Neuronal stem cell (in vitro differentiated cells): ENCODE results near the gene ZBTB18.

Experiments used
- DNase-seq: peaks from one replicate; pipeline ENCODE4 v3.0.0-alpha.2; 2013; ENCODE audit warnings: low spot score
- H2AFZ ChIP-seq: one replicate; pipeline ENCODE4 v1.6.1; 2013; ENCODE audit warnings: mild to moderate bottlenecking, low read length, inconsistent platforms
- H2AK5ac ChIP-seq: 2 replicates; pipeline ENCODE4 v1.6.1; 2013; ENCODE audit warnings: low read depth, mild to moderate bottlenecking, inconsistent platforms, low read length, moderate library complexity, mixed read lengths
- H2BK120ac ChIP-seq: 2 replicates; pipeline ENCODE4 v1.6.1; 2013; ENCODE audit warnings: low read depth, mild to moderate bottlenecking, inconsistent platforms, low read length, moderate library complexity, mixed read lengths
- H2BK12ac ChIP-seq: one replicate; pipeline ENCODE4 v1.6.1; 2013; ENCODE audit warnings: low read length, inconsistent platforms
- H2BK15ac ChIP-seq: 2 replicates; pipeline ENCODE4 v1.6.1; 2013; ENCODE audit warnings: mild to moderate bottlenecking, low read length, inconsistent platforms, mixed read lengths
- H2BK5ac ChIP-seq: one replicate; pipeline ENCODE4 v1.6.1; 2013; ENCODE audit warnings: inconsistent platforms, mild to moderate bottlenecking, low read length, moderate library complexity
- H3K14ac ChIP-seq: one replicate; pipeline ENCODE4 v1.6.1; 2013; ENCODE audit warnings: low read length, inconsistent platforms
- H3K18ac ChIP-seq: 2 replicates; pipeline ENCODE4 v1.6.1; 2013; ENCODE audit warnings: low read length, inconsistent platforms
- H3K23ac ChIP-seq: 2 replicates; pipeline ENCODE4 v1.6.1; 2013; ENCODE audit warnings: low read depth, mild to moderate bottlenecking, mixed read lengths, low read length, inconsistent platforms; ENCODE audit not compliant: poor library complexity
- H3K27ac ChIP-seq: replicated peaks from 3 replicates; pipeline ENCODE4 v1.5.1; 2013; ENCODE audit warnings: low read length, inconsistent platforms
- H3K27me3 ChIP-seq, 3 experiments: 2 replicates each; pipeline ENCODE4 v1.6.1; 2013; ENCODE audit warnings: low read length in 3 of 3, mild to moderate bottlenecking in 2 of 3, inconsistent platforms in 1 of 3, low read depth in 1 of 3, mixed read lengths in 1 of 3, moderate library complexity in 1 of 3; ENCODE audit not compliant: control insufficient read depth in 3 of 3, insufficient read depth in 3 of 3
- H3K36me3 ChIP-seq, 2 donors: replicated peaks in 1 of 2; 2 replicates each; pipeline ENCODE4 v1.6.1; 2013; ENCODE audit warnings: low read length in 2 of 2; ENCODE audit not compliant: control insufficient read depth in 2 of 2, insufficient read depth in 2 of 2
- H3K4ac ChIP-seq: 2 replicates; pipeline ENCODE4 v1.6.1; 2013; ENCODE audit warnings: inconsistent platforms, mild to moderate bottlenecking, low read length, moderate library complexity
- H3K4me1 ChIP-seq, 2 donors: 1 replicate in 1 of 2; 2 replicates in 1 of 2; pipeline ENCODE4 v1.6.1; 2013; ENCODE audit warnings: low read length in 2 of 2, low read depth in 1 of 2; ENCODE audit not compliant: control insufficient read depth in 2 of 2, insufficient read depth in 1 of 2
- H3K4me2 ChIP-seq: one replicate; pipeline ENCODE4 v1.6.1; 2013; ENCODE audit warnings: mild to moderate bottlenecking, low read length, inconsistent platforms; ENCODE audit not compliant: insufficient read depth, poor library complexity, severe bottlenecking
- H3K4me3 ChIP-seq, 2 donors: 2 replicates each; pipeline ENCODE4 v1.5.1; 2013; ENCODE audit warnings: low read length in 2 of 2, mild to moderate bottlenecking in 2 of 2, inconsistent platforms in 1 of 2, moderate library complexity in 1 of 2
- H3K79me1 ChIP-seq: one replicate; pipeline ENCODE4 v1.6.1; 2013; ENCODE audit warnings: low read depth, mild to moderate bottlenecking, inconsistent platforms, low read length, moderate library complexity
- H3K9ac ChIP-seq: one replicate; pipeline ENCODE4 v1.6.1; 2013; ENCODE audit warnings: mild to moderate bottlenecking, low read depth, low read length, inconsistent platforms; ENCODE audit not compliant: poor library complexity
- H3K9me3 ChIP-seq, 2 donors: replicated peaks in 1 of 2; 2 replicates each; pipeline versions ENCODE3 to v1.6.1; 2013; ENCODE audit warnings: low read length in 2 of 2, mild to moderate bottlenecking in 2 of 2, inconsistent platforms in 1 of 2, low read depth in 1 of 2, mixed read lengths in 1 of 2, moderate library complexity in 1 of 2; ENCODE audit not compliant: control insufficient read depth in 2 of 2, insufficient read depth in 1 of 2
- H4K8ac ChIP-seq: one replicate; pipeline ENCODE4 v1.6.1; 2013; ENCODE audit warnings: low read depth, mild to moderate bottlenecking, inconsistent platforms, low read length, moderate library complexity
- H4K91ac ChIP-seq: one replicate; pipeline ENCODE4 v1.6.1; 2013; ENCODE audit warnings: low read length, low read depth, mild to moderate bottlenecking, inconsistent platforms; ENCODE audit not compliant: poor library complexity
- WGBS, 2 donors: extraction: QIAGEN DNeasy Blood & Tissue Kit; methylation state at CpG; one replicate each; pipeline ENCODE4 v1.1.7; 2013; ENCODE audit warnings: missing lambda C conversion rate in 2 of 2, mixed read lengths in 1 of 2; ENCODE audit not compliant: insufficient read length in 2 of 2, insufficient replicate concordance in 1 of 2; ENCODE audit errors: extremely low coverage in 2 of 2; 5-methylcytosine and 5-hydroxymethylcytosine counted together

The ZBTB18 gene

DNA sequence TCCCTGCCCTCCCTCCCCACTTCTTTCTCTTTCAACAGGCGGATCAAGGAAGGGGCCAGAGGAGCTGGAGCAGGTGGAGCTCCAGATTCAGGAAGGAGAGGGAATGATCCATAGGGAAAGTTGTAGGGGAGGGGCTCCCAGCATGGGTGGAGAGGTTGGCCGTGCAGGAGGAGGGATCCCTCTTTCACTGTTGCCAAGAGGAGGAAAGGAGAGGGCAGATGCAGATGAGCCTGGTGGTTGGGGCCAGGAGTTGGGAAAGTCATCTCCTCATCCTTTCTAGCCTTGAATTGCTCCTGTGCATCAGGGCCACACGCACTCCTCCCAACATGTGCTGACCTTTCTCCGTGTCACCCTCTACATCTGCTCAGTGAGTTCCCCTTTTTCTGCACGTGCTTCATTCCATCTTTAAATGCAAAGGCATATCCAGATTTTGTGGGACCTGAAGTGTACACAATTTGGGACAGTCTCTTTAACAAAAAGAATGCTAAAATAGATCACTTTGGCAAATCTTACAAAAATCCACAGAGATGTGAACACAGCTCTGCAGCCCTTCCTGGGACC, 32.4 kb downstream of the ZBTB18 start:
- H2BK120ac ChIP-seq, result no peak overlapping the region
- no peak overlapping the region for H3K4me3 ChIP-seq
- H3K4me1 ChIP-seq, result peaks cover 0 to 4% of the 10 kb centered on the region in 2 donors
- no peak for DNase-seq
- peaks cover 0 to 11% of the 10 kb centered on the region in 2 donors for H3K9me3 ChIP-seq
- no peaks in the 10 kb centered on the region for H3K36me3 ChIP-seq
- no peak overlapping the region for H3K23ac ChIP-seq
- no peak overlapping the region for H3K27ac ChIP-seq
- H4K91ac ChIP-seq, result no peak overlapping the region
- no peak overlapping the region for H3K9ac ChIP-seq
- H2BK12ac ChIP-seq, result no peak overlapping the region
- no peak overlapping the region for H2BK5ac ChIP-seq
- no peak overlapping the region for H3K18ac ChIP-seq
- peak overlapping the region; percentile 40 for H3K14ac ChIP-seq
- peak overlapping the region; percentile 35 for H2BK15ac ChIP-seq
- no peaks in the 10 kb centered on the region for H3K79me1 ChIP-seq
- no peaks in the 10 kb centered on the region for H3K27me3 ChIP-seq
- H4K8ac ChIP-seq, result no peak overlapping the region
- H3K4me2 ChIP-seq, result no peak overlapping the region
- H3K4ac ChIP-seq, result no peak overlapping the region
- H2AFZ ChIP-seq, result no peak overlapping the region
- no CpG with 5 or more reads among the region's 5 CpGs for WGBS, 2 donors
- peak overlapping the region; percentile 25 for H2AK5ac ChIP-seq

DNA sequence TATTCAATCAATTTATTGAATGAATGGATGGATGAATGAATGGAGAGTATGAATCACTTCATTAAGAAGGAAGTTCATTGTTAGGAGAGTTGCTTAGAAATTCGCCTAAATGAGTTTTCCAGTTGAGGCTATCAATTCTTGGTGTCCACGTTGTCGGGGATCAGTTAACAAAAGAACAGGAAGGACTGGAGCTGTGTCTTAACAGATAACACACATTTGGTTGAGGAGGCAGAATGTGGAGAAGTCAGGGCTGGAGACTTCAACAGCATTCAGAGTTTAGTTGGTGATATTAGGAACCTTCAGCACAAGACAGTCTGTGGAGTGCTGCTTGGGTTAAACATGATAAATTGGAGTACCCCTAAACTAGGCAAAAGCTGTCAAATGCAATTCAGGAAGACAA, 33.7 kb downstream of the ZBTB18 start:
- Histone ChIP-seq H3K36me3 (no peaks in the 10 kb centered on the region), H3K27ac (no peak overlapping the region), H2BK15ac (no peak overlapping the region), H3K9ac (no peak overlapping the region), H2BK12ac (no peak overlapping the region), H3K18ac (no peak overlapping the region), H3K4ac (no peak overlapping the region), H4K8ac (no peak overlapping the region), H3K27me3 (no peaks in the 10 kb centered on the region), H3K14ac (no peak overlapping the region), H2BK5ac (no peak overlapping the region), H4K91ac (no peak overlapping the region), H2BK120ac (no peak overlapping the region), H3K79me1 (no peaks in the 10 kb centered on the region), H3K4me1 (peaks cover 0 to 4% of the 10 kb centered on the region in 2 donors), H3K9me3 (peaks cover 0 to 11% of the 10 kb centered on the region in 2 donors), H3K23ac (no peak overlapping the region), H3K4me2 (no peak overlapping the region), H2AK5ac (no peak overlapping the region), H3K4me3 (no peak overlapping the region), H2AFZ (no peak overlapping the region)
- WGBS, 2 donors, result no CpG with 5 or more reads among the region's 3 CpGs
- DNase-seq, result no peak

DNA sequence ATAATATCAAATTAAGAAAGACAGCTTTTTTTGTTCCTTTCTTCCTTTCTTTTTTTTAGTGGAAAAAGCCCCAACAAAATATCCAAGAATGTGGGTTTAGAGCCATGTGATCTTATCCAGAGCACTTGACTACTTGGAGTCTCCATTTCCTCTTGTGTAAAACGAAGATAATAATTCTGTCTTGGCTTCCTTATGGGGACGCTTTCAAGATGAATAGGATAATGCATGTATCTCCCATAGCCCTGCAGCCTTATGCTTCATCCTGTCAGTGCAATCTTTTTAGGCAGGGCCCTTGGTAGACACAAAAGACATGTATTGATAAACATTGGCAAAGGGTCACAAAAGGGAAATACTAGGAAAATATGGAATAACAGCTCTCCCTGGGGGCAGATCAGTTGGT, 34.8 kb downstream of the ZBTB18 start:
- Histone ChIP-seq H3K27me3 (no peaks in the 10 kb centered on the region), H3K4me3 (no peak overlapping the region), H3K79me1 (no peaks in the 10 kb centered on the region), H4K8ac (no peak overlapping the region), H2AFZ (no peak overlapping the region), H3K18ac (no peak overlapping the region), H4K91ac (no peak overlapping the region), H3K14ac (no peak overlapping the region), H3K4ac (no peak overlapping the region), H2BK12ac (no peak overlapping the region), H3K23ac (no peak overlapping the region), H2BK120ac (no peak overlapping the region), H3K4me1 (peaks cover 0 to 4% of the 10 kb centered on the region in 2 donors), H3K9me3 (peaks cover 0 to 11% of the 10 kb centered on the region in 2 donors), H2BK5ac (no peak overlapping the region), H2AK5ac (no peak overlapping the region), H3K4me2 (no peak overlapping the region), H3K36me3 (no peaks in the 10 kb centered on the region), H3K27ac (no peak overlapping the region), H3K9ac (no peak overlapping the region), H2BK15ac (no peak overlapping the region)
- DNase-seq, result no peak
- no CpG with 5 or more reads among the region's 2 CpGs for WGBS, 2 donors

DNA sequence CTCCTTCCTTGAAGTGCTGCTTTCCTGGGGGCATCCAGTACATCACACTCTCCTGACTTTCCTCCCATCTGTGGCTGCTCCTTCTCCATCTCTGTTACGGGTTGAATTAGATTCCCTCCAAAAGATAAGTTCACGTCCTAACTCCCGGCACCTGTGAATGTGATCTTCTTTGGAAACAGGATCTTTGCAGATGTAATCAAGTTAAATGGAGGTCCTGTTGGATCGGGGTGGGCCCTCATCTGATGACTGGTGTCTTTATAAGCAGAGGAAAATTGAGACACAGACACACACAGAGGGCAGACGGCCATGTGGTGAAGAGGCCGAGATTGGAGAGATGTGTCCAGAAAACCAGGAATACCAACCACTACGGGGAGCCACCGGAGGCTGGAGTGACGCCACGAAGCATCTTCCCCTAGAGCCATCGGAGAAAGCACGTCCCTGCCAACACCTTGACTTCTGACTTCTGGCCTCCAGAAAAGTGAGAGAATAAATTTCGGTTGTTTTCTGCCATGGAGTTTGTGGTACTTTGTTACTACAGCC, 36.0 kb downstream of the ZBTB18 start:
- H2AK5ac ChIP-seq, result no peak overlapping the region
- no peak overlapping the region for H3K14ac ChIP-seq
- H2BK12ac ChIP-seq, result no peak overlapping the region
- H2BK15ac ChIP-seq, result no peak overlapping the region
- H3K18ac ChIP-seq, result no peak overlapping the region
- WGBS, 2 donors, result no CpG with 5 or more reads among the region's 13 CpGs
- no peak overlapping the region for H3K23ac ChIP-seq
- H3K79me1 ChIP-seq, result no peaks in the 10 kb centered on the region
- H3K4me3 ChIP-seq, result no peak overlapping the region
- no peak overlapping the region for H3K4ac ChIP-seq
- H3K27ac ChIP-seq, result no peak overlapping the region
- H2AFZ ChIP-seq, result no peak overlapping the region
- H3K36me3 ChIP-seq, result no peaks in the 10 kb centered on the region
- no peak overlapping the region for H3K4me2 ChIP-seq
- DNase-seq, result no peak
- H4K8ac ChIP-seq, result no peak overlapping the region
- H3K4me1 ChIP-seq, result peaks cover 0 to 4% of the 10 kb centered on the region in 2 donors
- no peak overlapping the region for H2BK120ac ChIP-seq
- no peaks in the 10 kb centered on the region for H3K27me3 ChIP-seq
- H2BK5ac ChIP-seq, result no peak overlapping the region
- H3K9me3 ChIP-seq, result peaks cover 0 to 11% of the 10 kb centered on the region in 2 donors
- H4K91ac ChIP-seq, result no peak overlapping the region
- no peak overlapping the region for H3K9ac ChIP-seq
